WI38 (cell line): ENCODE results near the gene UNCX.

Source experiments
- H3K4me3 ChIP-seq: 2 replicates; pipeline ENCODE4 v1.5.1; 2011; ENCODE audit warnings: low read depth, mild to moderate bottlenecking, control low read depth, low read length
- CTCF ChIP-seq: IDR thresholded peaks from 2 replicates; pipeline ENCODE4 v1.5.1; 2012; ENCODE audit warnings: low read depth, mild to moderate bottlenecking, control low read depth, low read length

UNCX gene

DNA sequence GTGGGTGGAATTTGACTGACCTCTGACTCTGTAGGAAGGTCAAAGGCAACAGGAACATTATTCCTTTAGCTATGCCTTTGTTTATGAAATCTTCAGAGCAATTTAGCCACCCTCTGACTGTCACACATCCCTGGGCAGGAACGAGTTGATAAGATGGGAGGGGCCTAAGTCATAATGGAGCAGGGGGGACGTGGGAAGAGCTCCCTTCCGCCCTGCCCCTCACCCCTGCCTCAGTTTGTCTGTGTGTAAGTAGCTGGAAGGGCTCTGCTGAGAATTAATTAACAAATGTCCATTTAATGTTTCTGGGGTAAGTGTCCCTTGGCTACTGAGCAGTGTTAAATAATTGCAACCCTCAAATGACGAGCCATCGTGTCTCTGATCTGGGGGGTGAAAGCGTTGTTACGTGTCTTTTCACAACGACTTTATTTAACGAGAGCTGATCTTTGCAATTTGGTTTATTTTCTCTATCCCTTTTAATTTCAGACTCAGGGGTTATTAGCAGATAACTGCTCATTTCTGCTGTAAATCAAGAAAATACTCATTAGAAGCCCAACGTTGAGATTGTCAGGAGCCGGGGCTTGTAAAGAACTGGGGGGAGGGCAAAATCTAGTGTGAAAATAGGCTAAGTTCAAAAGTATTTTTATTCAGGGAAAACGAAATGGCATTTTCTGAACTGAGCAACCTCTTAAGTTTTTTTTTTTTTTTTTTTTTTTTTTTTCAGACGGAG is 12.5 kb upstream of the UNCX start:
- no peak for TF ChIP-seq CTCF
- no peak overlapping the region for H3K4me3 ChIP-seq

DNA sequence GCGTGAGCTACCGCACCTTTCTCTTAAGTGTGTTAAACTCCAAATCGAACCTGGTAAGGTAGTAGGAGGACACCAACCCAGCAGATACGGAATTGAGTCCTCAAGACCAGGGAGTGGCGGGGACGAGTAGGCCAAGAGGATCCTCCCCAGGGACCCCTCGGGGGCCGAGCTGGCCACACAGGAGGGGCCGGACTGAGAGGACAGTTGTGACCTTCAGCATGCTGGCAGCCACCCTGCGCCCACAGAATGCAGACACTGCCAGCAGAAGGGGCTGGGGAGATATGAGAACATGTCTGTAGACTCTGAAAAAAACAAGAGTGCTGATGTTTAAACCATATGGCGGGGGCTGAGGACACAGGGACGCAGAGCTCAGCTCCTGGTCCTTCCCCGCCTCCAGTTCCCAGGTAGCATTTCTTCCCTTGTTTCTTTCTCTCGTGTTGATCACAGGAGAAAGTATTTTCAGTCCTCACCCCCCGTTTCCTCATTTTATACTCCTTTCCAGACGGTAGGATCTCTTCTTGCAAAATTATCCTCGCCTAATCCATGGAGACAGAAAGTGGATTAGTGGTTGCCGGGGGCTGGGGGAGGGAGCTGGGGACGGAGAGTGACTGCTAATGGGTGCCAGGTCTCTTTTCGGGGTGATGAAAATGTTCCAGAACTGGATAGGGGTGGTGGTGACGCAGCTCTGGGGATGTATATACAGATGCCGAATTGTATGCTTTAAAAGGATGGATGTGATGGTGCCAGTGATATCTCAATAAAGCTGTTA is 11.5 kb upstream of the UNCX start:
- TF ChIP-seq CTCF, result no peak
- no peak overlapping the region for H3K4me3 ChIP-seq

DNA sequence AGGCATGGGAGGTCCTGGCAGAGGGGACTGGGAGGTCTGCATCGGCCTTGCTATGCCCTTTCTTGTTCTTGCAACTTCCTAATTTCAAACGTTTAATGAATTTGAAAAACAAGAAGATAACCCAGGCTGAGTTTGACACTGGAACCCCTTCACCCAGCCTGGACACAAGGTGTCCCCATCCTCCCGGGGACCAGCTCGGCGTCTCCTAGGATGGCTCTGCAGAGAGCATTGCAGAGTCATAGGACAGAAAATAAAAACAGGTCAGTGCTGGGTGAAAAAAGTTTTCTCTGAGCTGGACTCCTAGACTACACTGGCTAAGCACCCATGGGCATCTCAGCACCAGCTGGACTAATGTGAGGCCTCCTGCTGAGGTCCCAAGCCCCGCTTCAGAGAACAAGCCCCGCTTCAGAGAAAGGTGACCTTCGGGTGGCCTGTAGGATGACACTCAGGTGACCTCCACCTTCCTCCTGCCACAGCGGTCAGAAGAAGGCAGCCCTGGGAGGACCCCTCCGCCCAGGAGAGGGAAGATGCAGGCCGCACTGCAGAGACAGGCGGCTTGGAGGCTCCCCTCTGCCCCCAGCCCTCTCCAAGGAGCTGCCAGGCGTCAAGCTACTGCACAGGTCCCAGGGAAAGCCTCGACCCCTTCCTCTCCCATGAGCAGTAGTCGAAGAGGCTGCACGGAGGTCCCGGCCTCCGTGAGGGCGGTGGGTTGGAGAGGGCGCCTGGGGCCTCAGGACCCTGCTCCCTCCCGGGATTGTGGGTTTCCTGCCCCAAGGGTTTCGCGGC is 9.3 kb upstream of the UNCX start:
- H3K4me3 ChIP-seq, result no peak overlapping the region
- no peak for TF ChIP-seq CTCF

DNA sequence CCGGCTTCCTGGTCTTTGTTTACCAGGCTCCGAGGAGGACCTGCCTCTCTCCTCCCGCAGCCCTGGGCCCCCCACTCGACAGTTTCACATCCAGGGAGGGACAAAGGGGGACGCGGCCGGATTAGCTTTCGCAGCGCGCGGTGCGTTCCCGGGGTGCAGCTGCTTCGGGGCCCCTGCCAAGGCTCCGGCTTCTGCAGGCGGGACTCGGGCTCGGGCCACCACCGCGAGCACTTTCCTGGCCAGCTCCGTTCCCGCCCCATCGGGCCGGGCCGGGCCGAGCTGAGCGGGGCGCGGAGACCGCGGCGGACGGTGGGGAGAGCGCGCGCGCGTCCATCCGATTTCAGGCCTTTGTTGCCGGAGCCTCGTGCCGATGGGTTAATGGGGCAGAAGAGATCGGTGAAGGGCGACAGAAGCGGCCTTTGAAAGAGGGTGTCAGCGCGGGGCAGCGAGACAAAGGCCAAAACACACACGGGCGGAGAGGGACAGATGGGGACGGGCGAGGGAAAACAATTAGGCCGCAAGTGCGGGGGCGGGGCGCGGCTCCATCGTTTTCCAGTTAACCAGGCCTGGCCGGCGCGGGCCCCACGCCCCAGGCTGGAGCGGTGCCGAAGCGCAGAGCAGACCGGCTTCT is 8.5 kb upstream of the UNCX start:
- H3K4me3 ChIP-seq, result no peak overlapping the region
- no peak for TF ChIP-seq CTCF

- TF ChIP-seq CTCF, result no peak
Observed at GRCh38 chr7:1225030-1225429, 7.6 kb upstream of the UNCX start.

GRCh38 chr7:1225441-1226185 is 7.1 kb upstream of the UNCX start:
- TF ChIP-seq CTCF, result peak; percentile 89
- no peak overlapping the region for H3K4me3 ChIP-seq

More at GRCh38 chr7:1225030-1225429, 7.6 kb upstream of the UNCX start:
- H3K4me3 ChIP-seq, result no peak overlapping the region
